GM19455 (cell line): Measurements from ENCODE around the gene FGF14.

ENCODE experiments used
- ATAC-seq: cut with Tn5 transposase; IDR thresholded peaks from one replicate; pipeline ENCODE4 v1.9.1; 2021; ENCODE audit not compliant: unreplicated experiment

Gene FGF14

GRCh38 chr13:101697745-101698144 is 704.1 kb downstream of the FGF14 start:
- ATAC-seq = no peak

GRCh38 chr13:101695870-101696516 is 705.9 kb downstream of the FGF14 start:
- no peak for ATAC-seq

GRCh38 chr13:101691341-101691860 is 710.4 kb downstream of the FGF14 start:
- no peak for ATAC-seq

GRCh38 chr13:101690871-101691270 is 711.0 kb downstream of the FGF14 start:
- no peak for ATAC-seq

- no peak for ATAC-seq
Observed at GRCh38 chr13:101686003-101686402, 715.8 kb downstream of the FGF14 start.

GRCh38 chr13:101681834-101682233 is 720.0 kb downstream of the FGF14 start:
- ATAC-seq = no peak

- no peak for ATAC-seq
Observed at GRCh38 chr13:101673360-101674105, 728.3 kb downstream of the FGF14 start.

- no peak for ATAC-seq
Observed at GRCh38 chr13:101661839-101662238, 740.0 kb downstream of the FGF14 start.
